ENCODE measurements around the gene MMP24.

DNA sequence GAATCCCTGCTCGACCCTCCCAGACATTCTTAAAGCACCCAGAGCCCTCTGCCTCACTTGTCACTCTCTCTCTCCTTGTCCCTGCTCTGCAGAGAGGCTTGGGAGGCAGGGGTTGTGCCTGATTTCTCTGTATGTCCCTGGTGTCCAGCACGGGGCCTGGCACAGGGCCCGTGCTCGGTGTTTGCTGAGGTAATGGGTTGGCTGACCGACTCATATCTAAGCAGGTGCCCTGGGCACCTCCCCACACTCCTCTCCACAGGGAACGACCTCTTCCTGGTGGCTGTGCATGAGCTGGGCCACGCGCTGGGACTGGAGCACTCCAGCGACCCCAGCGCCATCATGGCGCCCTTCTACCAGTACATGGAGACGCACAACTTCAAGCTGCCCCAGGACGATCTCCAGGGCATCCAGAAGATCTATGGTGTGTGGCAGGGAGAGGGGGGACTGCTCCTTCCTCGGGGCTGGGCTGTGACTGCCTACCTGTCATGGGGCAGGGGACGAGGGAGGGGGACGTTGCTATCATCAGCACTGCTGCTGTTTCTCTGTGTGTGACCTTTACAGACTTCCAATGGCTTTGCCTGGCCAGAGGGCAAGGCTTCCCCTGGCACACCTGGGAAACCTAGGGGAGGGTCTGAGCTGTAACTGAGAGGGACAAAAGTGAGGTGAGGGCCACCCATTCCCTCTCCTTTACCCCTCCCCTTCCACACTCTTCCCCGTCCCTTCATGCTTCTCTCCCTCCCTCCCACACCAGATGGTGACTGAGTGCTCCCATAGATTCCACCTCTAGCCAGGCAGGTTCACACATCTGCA, 37.2 kb downstream of the MMP24 start:
- TF ChIP-seq, protein P1, sequence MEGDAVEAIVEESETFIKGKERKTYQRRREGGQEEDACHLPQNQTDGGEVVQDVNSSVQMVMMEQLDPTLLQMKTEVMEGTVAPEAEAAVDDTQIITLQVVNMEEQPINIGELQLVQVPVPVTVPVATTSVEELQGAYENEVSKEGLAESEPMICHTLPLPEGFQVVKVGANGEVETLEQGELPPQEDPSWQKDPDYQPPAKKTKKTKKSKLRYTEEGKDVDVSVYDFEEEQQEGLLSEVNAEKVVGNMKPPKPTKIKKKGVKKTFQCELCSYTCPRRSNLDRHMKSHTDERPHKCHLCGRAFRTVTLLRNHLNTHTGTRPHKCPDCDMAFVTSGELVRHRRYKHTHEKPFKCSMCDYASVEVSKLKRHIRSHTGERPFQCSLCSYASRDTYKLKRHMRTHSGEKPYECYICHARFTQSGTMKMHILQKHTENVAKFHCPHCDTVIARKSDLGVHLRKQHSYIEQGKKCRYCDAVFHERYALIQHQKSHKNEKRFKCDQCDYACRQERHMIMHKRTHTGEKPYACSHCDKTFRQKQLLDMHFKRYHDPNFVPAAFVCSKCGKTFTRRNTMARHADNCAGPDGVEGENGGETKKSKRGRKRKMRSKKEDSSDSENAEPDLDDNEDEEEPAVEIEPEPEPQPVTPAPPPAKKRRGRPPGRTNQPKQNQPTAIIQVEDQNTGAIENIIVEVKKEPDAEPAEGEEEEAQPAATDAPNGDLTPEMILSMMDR (conservative IDR thresholded peaks at IDR 0.05; ENCODE audit: low read length): no peak
- no peak for TF ChIP-seq EZH2phosphoT487 (IDR thresholded peaks at IDR 0.05; ENCODE audit: borderline replicate concordance, low read depth, low read length)
